ENCODE measurements around the gene CYYR1.

CYYR1 gene

DNA sequence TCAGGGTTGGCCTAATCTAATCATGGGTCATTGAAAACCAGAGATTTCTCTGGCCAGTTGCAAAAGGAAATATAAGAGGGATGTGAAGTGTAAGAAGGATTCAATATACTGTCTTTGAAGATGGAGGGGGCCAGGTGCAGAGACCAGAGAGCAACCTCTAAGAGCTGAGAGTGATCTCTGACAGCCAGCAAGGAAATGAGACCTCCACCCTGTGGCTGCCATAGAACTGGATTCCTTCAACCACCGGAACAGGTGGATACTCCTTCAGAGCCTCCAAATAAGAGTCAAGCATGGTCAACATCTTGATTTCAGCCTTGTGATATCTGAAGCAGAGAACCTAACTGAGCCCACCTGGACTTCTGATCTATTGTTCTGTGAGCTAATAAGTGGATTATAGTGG is 128.4 kb downstream of the CYYR1 start:
- Histone ChIP-seq H3K36me3 (ENCODE audit: control insufficient read depth in 2 of 2, insufficient read depth in 1 of 2, low read length in 2 of 2) (no peaks in the 10 kb centered on the region), H3K9me3 (ENCODE audit: control insufficient read depth, insufficient read depth, low read depth, low read length) (no peaks in the 10 kb centered on the region), H3K27ac (ENCODE audit: extremely low read depth, low read depth, low read length) (no peak overlapping the region), H3K4me1 (ENCODE audit: control insufficient read depth, insufficient read depth, low read length) (no peaks in the 10 kb centered on the region), H3K4me3 (ENCODE audit: low read depth, low read length) (no peak overlapping the region)
- CTCF ChIA-PET = interaction anchor here (0.5 kb wide), 1 partner anchor 99 kb away, joined by 3 read pairs; no protein-coding TSS in a partner anchor
- POLR2A ChIA-PET = no interaction called here
- TF ChIP-seq, protein P1, sequence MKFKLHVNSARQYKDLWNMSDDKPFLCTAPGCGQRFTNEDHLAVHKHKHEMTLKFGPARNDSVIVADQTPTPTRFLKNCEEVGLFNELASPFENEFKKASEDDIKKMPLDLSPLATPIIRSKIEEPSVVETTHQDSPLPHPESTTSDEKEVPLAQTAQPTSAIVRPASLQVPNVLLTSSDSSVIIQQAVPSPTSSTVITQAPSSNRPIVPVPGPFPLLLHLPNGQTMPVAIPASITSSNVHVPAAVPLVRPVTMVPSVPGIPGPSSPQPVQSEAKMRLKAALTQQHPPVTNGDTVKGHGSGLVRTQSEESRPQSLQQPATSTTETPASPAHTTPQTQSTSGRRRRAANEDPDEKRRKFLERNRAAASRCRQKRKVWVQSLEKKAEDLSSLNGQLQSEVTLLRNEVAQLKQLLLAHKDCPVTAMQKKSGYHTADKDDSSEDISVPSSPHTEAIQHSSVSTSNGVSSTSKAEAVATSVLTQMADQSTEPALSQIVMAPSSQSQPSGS (tag by site-specific recombination; IDR thresholded peaks at IDR 0.05; ENCODE audit: low read depth) = no peak
- no peak for TF ChIP-seq ZNF302 (tag by site-specific recombination; IDR thresholded peaks at IDR 0.05; ENCODE audit: low read depth)
- no peak for TF ChIP-seq BCL11A (tag by site-specific recombination; IDR thresholded peaks at IDR 0.05; ENCODE audit: low read depth)
- TF ChIP-seq ZBTB21 (tag by site-specific recombination; IDR thresholded peaks at IDR 0.05) = no peak
- TF ChIP-seq, protein P2, sequence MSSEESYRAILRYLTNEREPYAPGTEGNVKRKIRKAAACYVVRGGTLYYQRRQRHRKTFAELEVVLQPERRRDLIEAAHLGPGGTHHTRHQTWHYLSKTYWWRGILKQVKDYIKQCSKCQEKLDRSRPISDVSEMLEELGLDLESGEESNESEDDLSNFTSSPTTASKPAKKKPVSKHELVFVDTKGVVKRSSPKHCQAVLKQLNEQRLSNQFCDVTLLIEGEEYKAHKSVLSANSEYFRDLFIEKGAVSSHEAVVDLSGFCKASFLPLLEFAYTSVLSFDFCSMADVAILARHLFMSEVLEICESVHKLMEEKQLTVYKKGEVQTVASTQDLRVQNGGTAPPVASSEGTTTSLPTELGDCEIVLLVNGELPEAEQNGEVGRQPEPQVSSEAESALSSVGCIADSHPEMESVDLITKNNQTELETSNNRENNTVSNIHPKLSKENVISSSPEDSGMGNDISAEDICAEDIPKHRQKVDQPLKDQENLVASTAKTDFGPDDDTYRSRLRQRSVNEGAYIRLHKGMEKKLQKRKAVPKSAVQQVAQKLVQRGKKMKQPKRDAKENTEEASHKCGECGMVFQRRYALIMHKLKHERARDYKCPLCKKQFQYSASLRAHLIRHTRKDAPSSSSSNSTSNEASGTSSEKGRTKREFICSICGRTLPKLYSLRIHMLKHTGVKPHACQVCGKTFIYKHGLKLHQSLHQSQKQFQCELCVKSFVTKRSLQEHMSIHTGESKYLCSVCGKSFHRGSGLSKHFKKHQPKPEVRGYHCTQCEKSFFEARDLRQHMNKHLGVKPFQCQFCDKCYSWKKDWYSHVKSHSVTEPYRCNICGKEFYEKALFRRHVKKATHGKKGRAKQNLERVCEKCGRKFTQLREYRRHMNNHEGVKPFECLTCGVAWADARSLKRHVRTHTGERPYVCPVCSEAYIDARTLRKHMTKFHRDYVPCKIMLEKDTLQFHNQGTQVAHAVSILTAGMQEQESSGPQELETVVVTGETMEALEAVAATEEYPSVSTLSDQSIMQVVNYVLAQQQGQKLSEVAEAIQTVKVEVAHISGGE (tag by site-specific recombination; conservative IDR thresholded peaks at IDR 0.05; ENCODE audit: low read depth) = no peak
- TF ChIP-seq MZF1 (tag by site-specific recombination; IDR thresholded peaks at IDR 0.05; ENCODE audit: borderline replicate concordance) = no peak
- no peak for TF ChIP-seq ZNF426 (tag by site-specific recombination; IDR thresholded peaks at IDR 0.05)
- no peak for TF ChIP-seq SCRT1 (tag by site-specific recombination; IDR thresholded peaks at IDR 0.05; ENCODE audit: borderline replicate concordance)
- no peak for TF ChIP-seq ZSCAN30 (tag by site-specific recombination; IDR thresholded peaks at IDR 0.05)
- TF ChIP-seq ZNF112 (tag by site-specific recombination; IDR thresholded peaks at IDR 0.05) = no peak

DNA sequence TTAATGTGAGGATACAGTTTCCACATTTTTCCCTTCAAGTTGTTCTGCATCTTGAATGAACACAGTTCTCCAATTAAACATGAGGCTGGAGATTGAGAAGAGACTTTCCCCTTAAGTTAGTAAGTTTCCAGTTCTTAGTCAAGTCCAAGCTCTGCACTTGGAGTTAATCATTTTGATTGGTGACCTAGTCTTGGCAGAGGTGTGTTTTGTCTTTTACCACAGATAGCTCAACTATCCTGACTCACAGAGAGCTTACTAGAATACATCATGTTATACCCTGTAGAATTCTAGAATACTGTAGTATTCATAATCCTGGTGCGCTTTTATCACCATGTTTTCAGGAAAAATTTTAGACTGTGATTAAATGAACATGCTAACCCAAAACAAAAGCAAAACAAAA is 129.2 kb downstream of the CYYR1 start:
- ChIA-PET POLR2A (no interaction called here), CTCF (no interaction called here)
- no peaks in the 10 kb centered on the region for H3K4me1 ChIP-seq (ENCODE audit: control insufficient read depth, insufficient read depth, low read length)
- no peaks in the 10 kb centered on the region for H3K9me3 ChIP-seq (ENCODE audit: control insufficient read depth, insufficient read depth, low read depth, low read length)
- H3K36me3 ChIP-seq (ENCODE audit: control insufficient read depth in 2 of 2, insufficient read depth in 1 of 2, low read length in 2 of 2) = no peaks in the 10 kb centered on the region
- no peak overlapping the region for H3K4me3 ChIP-seq (ENCODE audit: low read depth, low read length)
- no peak for TF ChIP-seq ZNF707 (tag by site-specific recombination; IDR thresholded peaks at IDR 0.05)
- no peak for TF ChIP-seq KLF9 (tag by site-specific recombination; IDR thresholded peaks at IDR 0.05; ENCODE audit: low read depth)
- TF ChIP-seq ZFP3 (tag by site-specific recombination; IDR thresholded peaks at IDR 0.05; ENCODE audit: low read depth) = no peak
- TF ChIP-seq ZIC2 (tag by site-specific recombination; IDR thresholded peaks at IDR 0.05) = no peak
- no peak for TF ChIP-seq KLF8 (tag by site-specific recombination; IDR thresholded peaks at IDR 0.05)
- TF ChIP-seq GFI1B (tag by site-specific recombination; IDR thresholded peaks at IDR 0.05) = no peak
- TF ChIP-seq OSR2 (tag by site-specific recombination; IDR thresholded peaks at IDR 0.05) = no peak
- TF ChIP-seq SALL2 (tag by site-specific recombination; IDR thresholded peaks at IDR 0.05; ENCODE audit: borderline replicate concordance) = no peak
- TF ChIP-seq, protein P3, sequence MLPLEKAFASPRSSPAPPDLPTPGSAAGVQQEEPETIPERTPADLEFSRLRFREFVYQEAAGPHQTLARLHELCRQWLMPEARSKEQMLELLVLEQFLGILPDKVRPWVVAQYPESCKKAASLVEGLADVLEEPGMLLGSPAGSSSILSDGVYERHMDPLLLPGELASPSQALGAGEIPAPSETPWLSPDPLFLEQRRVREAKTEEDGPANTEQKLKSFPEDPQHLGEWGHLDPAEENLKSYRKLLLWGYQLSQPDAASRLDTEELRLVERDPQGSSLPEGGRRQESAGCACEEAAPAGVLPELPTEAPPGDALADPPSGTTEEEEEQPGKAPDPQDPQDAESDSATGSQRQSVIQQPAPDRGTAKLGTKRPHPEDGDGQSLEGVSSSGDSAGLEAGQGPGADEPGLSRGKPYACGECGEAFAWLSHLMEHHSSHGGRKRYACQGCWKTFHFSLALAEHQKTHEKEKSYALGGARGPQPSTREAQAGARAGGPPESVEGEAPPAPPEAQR (tag by site-specific recombination; IDR thresholded peaks at IDR 0.05) = no peak
- no peak overlapping the region for H3K27ac ChIP-seq (ENCODE audit: extremely low read depth, low read depth, low read length)
